Mucosa of gallbladder (tissue), 1 donor: Measurements from ENCODE around the gene GOLGA8N. TPM values are rescaled to one million over a fixed set of nuclear protein-coding genes. Genes with fewer than 3 reads are reported as not detected.
"Not testable (repeated sequence)": the region's sequence is repeated elsewhere in the genome, so short reads cannot be mapped to it uniquely, and the experiment has no call there.

Source experiments
- DNase-seq: peaks from one replicate; pipeline ENCODE4 v3.0.0-alpha.2; 2020; ENCODE audit warnings: low spot score
- total RNA-seq: library from RNA; stranded (reverse); gene quantifications from one replicate; pipeline ENCODE4 v1.2.1, GENCODE V29; 2021
- donor health status: DM: no; HTN: no; CAD: no.

The GOLGA8N gene
- total RNA-seq: 12.2 TPM

- DNase-seq: not testable (repeated sequence)
Measured at GRCh38 chr15:32593151-32593550, at the start of gene GOLGA8N. Gene GOLGA8N, plus strand, starts transcription at chr15:32593456.

GRCh38 chr15:32543456-32543855, 49.8 kb upstream of the GOLGA8N start:
- DNase-seq: not testable (repeated sequence)

GRCh38 chr15:32545129-32545528, 48.1 kb upstream of the GOLGA8N start:
- DNase-seq: not testable (repeated sequence)

GRCh38 chr15:32554587-32554986, 38.7 kb upstream of the GOLGA8N start:
- DNase-seq: not testable (repeated sequence)

GRCh38 chr15:32562198-32562597, 31.1 kb upstream of the GOLGA8N start:
- DNase-seq: not testable (repeated sequence)

- DNase-seq: not testable (repeated sequence)
Measured at GRCh38 chr15:32568988-32569387, 24.3 kb upstream of the GOLGA8N start.

- not testable (repeated sequence) for DNase-seq
Measured at GRCh38 chr15:32578482-32578881, 14.8 kb upstream of the GOLGA8N start.

GRCh38 chr15:32585844-32586243, 7.4 kb upstream of the GOLGA8N start:
- DNase-seq: not testable (repeated sequence)

GRCh38 chr15:32609518-32609917, 16.3 kb downstream of the GOLGA8N start:
- not testable (repeated sequence) for DNase-seq

GRCh38 chr15:32610719-32611118, 17.5 kb downstream of the GOLGA8N start:
- DNase-seq: not testable (repeated sequence)

GRCh38 chr15:32614712-32615050, 21.4 kb downstream of the GOLGA8N start:
- not testable (repeated sequence) for DNase-seq

GRCh38 chr15:32615051-32615870, 22.0 kb downstream of the GOLGA8N start, which contains the start of gene ARHGAP11A:
Gene ARHGAP11A, plus strand, starts transcription at chr15:32615504. Its CDS starts 708 bp downstream, at chr15:32616212.
- peak; percentile 90 for DNase-seq

- DNase-seq: not testable (repeated sequence)
Measured at GRCh38 chr15:32615871-32616426, 22.7 kb downstream of the GOLGA8N start.

- DNase-seq: no peak
Measured at GRCh38 chr15:32636410-32636809, 43.2 kb downstream of the GOLGA8N start.

GRCh38 chr15:32636908-32637567, 43.8 kb downstream of the GOLGA8N start:
- DNase-seq: no peak

GRCh38 chr15:32637704-32638103, 44.4 kb downstream of the GOLGA8N start:
- DNase-seq: no peak

GRCh38 chr15:32641517-32642059, 48.3 kb downstream of the GOLGA8N start, which contains the start of gene SCG5:
Gene SCG5, plus strand, starts transcription at chr15:32641710. Its CDS starts 1,883 bp downstream, at chr15:32643593.
- DNase-seq: no peak

- DNase-seq: no peak
Measured at GRCh38 chr15:32642667-32643435, 49.6 kb downstream of the GOLGA8N start.

- DNase-seq: no peak
Measured at GRCh38 chr15:32643907-32644445, 50.7 kb downstream of the GOLGA8N start.

GRCh38 chr15:32646291-32646690, 53.0 kb downstream of the GOLGA8N start:
- DNase-seq: no peak

- DNase-seq: no peak
Measured at GRCh38 chr15:32649342-32649741, 56.1 kb downstream of the GOLGA8N start.
